ENCODE data around the gene OXER1.

Gene OXER1

DNA sequence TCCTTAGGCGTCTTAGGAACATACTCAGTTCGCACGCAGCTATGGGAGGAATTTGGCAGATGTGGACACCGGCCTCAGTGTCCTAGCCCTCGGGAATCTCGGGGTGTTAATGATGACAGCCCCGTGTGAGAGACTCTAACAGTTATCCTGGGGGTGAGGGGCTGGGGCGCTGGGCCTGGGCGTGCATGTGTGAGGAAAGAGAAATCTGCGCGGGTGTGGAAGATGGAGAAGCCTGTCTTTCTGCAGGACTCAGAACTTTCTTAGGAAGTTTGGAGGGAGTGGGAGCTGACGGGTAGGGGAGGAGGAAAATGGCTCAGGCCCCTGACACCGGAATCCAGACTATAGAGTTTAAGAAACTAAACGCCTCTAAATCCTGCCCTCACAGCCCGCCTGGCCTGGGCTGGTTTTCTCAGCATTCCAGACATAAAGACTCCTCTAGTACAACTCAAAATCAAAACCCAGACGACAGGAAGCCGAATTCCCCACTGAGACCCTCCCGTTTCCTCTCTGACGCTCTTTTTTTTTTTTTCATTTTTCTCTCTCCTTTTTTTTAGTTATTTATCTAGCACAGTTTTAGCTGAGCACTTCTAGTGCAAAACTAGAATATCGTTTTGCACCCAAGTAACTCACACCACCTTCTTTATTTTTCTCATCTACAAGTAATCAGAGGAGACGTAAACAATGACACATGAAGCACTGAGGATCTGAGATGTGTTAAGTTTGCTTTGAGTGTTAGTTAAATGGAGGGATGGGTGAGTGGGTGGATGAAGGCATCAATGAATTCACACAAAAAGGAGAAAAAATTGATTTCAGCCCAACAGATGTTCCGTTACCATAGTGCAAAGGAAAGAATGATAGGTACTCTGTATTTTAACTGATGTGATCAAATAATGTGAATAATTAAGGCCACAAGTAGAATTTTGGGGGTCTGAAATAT is 29.7 kb upstream of the OXER1 start:
- DNase-seq: no peak

DNA sequence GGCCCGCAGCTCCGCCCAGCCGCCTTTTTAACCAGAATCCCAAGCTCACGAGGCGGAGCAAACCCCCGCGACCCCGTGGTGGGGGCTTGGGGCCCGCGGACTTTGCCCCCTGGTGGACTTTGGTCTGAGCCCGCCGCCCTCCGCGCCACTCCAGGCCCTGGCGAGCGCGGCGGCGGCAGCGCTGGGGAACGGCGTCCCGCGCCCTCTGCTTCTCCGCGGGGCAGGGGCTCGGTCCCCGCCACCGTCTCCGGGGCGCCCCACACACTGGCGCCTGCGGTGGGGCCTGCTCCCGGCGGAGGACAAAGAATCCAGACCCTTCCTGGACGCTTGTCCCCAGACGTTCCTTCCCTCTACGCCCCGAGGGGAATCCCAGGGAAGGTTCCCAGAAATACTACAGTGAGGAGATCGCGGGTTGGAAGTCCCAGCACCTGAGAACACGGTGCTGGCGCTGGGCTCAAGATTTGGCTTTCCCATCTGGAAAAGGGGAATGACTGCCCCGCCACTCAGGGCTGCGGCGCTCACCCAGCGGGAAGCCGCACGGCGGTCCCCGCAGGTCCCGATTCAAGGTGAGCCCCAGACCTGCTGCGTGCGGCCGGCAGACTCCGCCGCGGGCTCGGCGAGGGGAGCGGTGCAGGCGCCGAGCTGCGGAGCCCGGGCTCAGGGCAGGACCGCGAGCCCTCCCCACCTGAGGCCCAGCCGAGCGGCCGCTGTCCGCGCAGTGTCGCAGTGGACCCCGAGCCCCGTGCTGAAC is 28.8 kb upstream of the OXER1 start, which contains the start of gene HAAO:
TSS of gene HAAO (minus strand) at position 1 of the 751 bp plus-strand sequence. CDS start 47 bp downstream, outside the sequence.
- DNase-seq: no peak

DNA sequence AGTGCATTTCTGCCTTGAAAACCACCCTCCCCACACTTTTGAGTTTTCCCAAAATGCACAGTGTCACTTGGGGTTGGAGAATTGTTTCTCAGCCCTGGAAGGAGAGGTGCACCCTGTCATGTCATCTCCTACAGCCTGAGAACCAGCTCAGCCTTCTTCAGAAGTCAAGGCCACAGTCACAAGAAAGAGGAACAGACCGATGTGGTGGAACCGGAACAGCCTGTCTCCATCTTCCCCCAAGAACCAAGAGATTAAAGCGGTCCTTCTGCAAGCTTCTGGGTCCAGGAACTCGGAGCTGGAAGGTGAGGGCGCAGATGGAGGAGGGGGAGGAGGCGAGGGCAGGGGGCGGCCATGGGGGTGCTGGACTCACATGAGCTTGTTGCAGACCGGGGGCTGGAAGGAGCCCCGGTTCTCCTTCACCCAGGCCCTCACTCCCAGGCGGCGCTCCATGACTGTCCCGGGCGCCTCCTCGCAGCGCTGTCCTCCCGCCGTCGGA is 28.2 kb upstream of the OXER1 start:
- DNase-seq: no peak

- no peak for DNase-seq
These were observed 27.7 kb upstream of the OXER1 start for GRCh38 chr2:42791606-42792005.

- no peak for DNase-seq
These were observed 25.8 kb upstream of the OXER1 start for GRCh38 chr2:42789751-42790150.

DNA sequence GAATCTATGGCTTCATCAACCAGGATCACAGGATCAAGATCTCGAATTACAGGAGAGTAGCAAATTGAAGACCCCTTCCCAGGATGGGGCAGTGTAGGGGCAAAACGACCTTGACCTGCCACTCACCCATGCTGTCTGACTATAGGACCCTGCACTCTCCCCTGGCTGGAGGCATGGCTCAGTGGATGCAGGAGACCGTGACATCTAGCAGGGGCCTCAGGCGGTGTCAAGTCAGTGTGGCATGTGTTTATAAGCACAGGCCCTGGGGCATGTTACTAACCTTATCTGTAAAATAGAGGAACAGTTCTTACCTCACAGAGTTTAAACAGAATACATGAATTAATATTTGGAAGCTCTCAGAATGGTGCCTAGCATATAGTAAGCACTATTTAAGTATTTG is 24.9 kb upstream of the OXER1 start:
- DNase-seq: no peak

DNA sequence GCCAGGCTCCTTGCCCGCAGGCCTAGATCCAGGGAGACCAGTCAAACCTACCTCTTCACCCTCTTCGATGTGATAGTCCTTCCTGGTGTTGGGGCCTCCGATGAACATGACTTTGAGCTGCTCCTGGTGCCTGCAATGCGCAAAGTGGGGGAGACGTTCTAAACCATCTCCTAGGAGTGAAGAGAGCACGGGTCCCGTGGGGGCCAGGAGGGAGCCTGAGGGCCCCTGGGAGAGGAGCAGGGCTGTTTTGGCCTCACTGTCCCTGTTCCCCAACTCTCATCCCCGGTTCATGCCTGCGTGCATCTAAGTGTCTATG is 24.5 kb upstream of the OXER1 start:
- no peak for DNase-seq

GRCh38 chr2:42787788-42788477 is 24.0 kb upstream of the OXER1 start:
- DNase-seq: no peak

- DNase-seq: no peak
These were observed 23.5 kb upstream of the OXER1 start for GRCh38 chr2:42787424-42787787.

DNA sequence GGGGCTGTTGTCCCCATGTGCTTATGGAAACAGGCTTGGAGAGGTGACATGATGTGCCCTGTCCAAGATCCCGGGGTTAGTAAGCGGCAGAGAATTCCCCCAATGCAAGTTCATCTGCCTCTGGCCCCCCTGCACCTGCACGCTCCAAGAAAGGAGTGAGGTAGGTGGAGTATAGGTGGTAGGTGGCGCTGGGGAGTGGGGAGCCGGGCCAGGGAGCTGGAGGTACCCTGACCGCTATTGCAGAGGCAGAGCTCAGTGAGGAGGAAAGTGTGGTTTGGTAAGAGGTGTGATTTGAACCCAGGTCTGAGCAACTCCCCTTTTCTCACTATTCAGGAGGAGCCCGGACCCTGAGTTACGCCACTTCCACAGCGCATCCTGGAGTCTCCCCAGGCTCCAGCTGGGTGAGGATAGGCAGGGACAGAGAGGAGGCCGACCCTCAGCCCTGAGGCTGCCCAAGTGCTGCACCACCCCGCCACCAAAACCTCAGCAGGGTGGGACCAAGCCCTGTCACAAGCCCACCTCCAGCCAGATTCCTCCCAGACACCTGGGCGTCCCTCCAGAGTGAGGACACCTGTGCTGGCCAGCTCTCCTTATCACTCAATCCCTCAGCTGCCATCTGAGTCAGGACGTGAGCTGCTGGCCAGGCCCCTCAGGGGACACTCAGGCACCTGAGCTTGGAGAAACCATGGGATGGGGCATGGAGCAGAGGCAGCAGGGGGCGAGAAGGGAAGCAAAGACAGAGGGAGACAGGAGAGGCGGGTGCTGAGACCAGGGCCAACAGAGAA is 22.8 kb upstream of the OXER1 start:
- no peak for DNase-seq

- no peak for DNase-seq
These were observed 20.4 kb upstream of the OXER1 start for GRCh38 chr2:42784204-42784880.

DNA sequence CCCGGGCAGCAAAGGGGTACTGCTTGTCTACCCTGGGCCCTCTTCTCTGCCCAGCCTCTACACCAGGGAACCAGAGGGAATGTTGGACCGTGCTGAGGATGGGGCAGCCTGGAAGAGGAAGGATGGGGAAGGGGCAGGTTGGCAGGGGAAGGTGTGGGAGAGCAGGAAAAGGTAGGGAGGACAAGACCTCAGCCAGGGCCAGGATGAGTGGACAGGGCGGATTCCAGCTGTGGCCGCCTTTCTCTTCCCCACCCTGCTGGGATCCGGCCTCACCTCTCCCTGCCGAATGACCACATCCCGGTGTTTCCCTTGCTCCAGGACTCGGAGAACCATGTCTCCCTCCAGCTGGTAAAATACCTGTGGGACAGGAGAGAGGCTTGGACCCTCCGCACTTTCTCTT is 19.6 kb upstream of the OXER1 start:
- no peak for DNase-seq

DNA sequence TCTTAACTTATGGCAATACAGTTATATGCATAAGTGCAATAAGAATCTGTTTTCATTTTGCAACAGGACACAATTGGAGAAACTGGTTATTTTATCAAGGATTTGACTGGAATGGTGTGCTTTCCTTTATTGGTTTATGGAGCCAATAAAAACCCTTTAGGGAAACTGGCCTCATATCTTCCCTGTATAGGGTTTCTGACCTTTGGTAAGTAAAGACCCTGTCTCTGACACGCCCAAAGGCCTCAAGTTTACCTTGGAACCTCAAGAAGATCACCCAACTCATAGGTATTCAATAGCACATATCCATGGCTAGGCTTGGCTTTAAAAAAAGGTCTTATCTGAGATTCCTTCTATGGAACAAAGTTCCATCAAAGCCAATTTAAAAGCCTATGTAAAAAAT is 17.2 kb upstream of the OXER1 start:
- no peak for DNase-seq

- no peak for DNase-seq
These were observed 14.2 kb upstream of the OXER1 start for GRCh38 chr2:42777883-42778805.

DNA sequence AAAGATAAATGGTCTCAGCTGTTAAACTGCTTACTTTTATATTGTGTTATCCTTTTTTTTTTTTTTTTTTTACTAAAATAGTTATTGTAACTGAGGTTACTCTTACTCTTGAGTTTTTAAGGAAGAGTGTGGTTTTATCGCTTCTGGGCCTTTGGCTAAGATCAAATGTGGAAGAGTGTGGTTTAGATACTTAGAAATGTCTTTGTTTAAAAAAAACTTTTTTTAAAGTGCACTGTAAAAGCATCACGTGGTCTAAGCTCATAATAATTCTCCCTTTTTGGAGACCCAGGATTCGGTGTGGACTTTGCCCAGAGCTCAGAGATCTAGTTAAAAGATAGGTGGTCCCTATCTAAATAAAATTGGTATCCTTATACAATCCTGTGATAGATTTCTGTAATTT is 11.9 kb upstream of the OXER1 start:
- no peak for DNase-seq

- DNase-seq: no peak
These were observed 11.3 kb upstream of the OXER1 start for GRCh38 chr2:42775186-42775585.

DNA sequence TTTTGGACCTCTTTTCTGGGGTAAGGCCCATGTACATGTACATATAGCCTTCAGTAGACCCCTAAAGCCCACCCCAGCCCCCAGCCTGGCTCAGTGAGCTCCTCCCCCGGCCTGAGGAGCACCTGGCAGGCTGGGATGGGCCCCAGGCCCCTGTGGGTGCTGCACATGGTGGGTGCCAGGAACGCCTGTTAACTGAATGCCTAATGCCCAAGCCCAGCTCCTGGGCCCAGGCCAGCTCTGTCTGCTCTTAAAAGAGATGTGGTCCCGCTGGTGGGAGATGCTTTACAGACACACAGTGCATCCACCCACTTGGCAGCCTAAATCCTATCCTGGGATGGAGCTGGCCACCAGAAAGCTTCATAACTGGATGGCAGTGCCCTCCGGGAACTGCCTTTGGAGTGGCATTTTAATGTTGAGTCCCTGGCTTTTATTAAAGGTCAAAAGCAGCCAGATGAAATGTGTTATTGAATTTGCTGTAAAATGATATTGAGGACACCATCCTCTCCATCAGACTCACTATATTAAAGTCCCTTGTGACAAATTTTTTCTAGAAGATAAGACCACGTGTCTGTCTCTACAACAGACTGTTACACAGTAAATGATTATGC is 7.7 kb upstream of the OXER1 start:
- DNase-seq: no peak

DNA sequence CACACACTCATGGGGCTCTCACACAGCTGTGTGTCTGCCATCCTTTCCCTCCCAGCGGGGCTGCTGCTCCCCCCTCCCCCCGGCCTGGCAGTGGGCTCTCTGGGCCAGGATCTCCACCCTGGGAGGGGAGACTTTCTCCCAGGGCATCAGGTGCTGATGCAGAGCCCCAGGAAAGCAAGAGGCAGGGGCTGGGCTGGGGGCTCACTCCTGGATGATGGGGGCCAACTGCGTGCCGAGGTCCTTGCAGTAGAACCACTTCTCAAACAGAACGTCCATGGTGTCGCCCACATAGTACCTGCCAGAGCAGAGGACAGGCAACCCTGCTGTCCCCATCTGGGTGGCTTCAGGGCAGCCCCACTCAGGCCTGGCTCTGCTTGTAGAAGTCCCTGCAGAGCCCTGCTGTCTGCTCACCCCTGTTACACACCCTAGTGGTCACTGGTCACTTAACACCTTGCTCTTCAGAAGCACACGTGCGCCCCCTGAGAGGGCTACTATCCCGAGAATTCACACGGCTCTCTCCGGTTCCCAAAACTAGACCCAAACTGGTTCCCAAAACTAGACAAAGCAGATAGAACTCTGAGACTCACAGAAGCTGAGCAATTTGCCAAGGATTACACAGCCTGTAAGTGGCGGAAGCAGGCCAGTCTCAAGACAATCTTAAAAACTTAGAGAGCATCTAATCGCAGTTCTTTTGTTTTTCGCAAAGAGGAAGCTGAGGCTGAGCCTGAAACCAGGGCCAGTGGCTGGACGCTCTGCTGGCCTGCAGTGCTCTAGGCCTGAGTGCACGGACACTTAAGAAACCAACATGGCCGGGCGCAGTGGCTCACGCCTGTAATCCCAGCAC is 6.6 kb upstream of the OXER1 start:
- no peak for DNase-seq

DNA sequence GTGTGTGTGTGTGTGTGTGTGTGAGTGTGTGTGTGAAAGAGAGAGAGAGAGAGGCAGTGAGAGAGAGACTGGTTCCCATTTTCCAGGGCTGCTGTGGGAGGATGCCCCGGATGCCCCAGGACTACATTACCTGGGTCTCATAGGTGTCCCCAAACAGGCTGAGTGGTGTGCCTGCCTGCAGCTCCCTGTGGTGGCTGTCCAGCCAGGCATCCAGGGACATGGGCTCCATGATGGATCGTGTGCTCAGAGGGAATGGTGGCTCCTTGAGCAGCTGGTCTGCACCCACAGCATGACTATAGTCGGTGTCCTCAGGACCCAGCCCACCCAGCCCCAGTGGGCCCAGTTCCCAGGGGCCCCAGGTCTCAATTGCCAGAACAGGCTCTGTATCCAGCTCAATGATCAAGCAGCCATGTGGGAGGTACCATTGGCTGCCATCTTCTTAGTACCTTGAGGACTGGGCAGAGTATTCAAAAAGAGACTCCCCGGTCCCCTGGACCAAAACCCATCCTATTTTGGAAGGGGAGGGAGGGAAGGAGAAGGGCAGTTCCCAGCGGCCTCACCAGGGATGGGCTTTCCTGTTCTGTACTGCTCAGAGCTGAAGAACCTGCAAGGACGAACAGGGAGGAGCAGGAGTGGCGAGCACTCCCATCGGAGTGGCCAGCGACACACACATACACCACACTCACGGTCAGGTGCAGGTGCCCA is 5.8 kb upstream of the OXER1 start:
- no peak for DNase-seq
